HepG2 (cell line): Measurements from ENCODE around the gene PTTG1. TPM values are rescaled to one million over a fixed set of nuclear protein-coding genes. Genes with fewer than 3 reads are reported as not detected.

Experiments
- CEBPZ ChIP-seq: IDR thresholded peaks from 2 replicates; pipeline ENCODE4 v1.6.1; 2012; ENCODE audit warnings: low read length, improper control_type of control experiment
- CREB3 ChIP-seq: sonication (generic); formaldehyde crosslinking; IDR thresholded peaks from 2 replicates; pipeline ENCODE4 v1.5.0; 2020; ENCODE audit warnings: missing genetic modification reagents
- E2F1 ChIP-seq: sonication (generic); formaldehyde crosslinking; IDR thresholded peaks from 2 replicates; pipeline ENCODE4 v1.5.0; 2020; ENCODE audit warnings: missing genetic modification reagents
- PCBP2 ChIP-seq: fragments of 200-400 bp; formaldehyde crosslinking; optimal IDR thresholded peaks from 2 replicates; pipeline ENCODE3; 2018; ENCODE audit warnings: low read length, low read depth; ENCODE audit not compliant: poor library complexity, severe bottlenecking
- REPIN1 ChIP-seq: sonication (generic); formaldehyde crosslinking; IDR thresholded peaks from 2 replicates; pipeline ENCODE4 v1.8.0; 2022; ENCODE audit warnings: missing genetic modification reagents, low read depth, mild to moderate bottlenecking, borderline replicate concordance
- SALL1 ChIP-seq: sonication (generic); formaldehyde crosslinking; IDR thresholded peaks from 2 replicates; pipeline ENCODE4 v1.8.0; 2022; ENCODE audit warnings: mild to moderate bottlenecking, missing genetic modification reagents
- SMARCC2 ChIP-seq: fragments of 450-650 bp; IDR thresholded peaks from 2 replicates; pipeline ENCODE4 v1.6.1; 2017; ENCODE audit warnings: antibody characterized with exemption, mild to moderate bottlenecking
- SNAPC4 ChIP-seq: sonication (generic); formaldehyde crosslinking; IDR thresholded peaks from 2 replicates; pipeline ENCODE4 v1.4.0; 2020; ENCODE audit warnings: mild to moderate bottlenecking, missing genetic modification reagents
- STAT5B ChIP-seq: sonication (generic); formaldehyde crosslinking; IDR thresholded peaks from 2 replicates; pipeline ENCODE4 v1.4.0; 2020; ENCODE audit warnings: missing genetic modification reagents
- ZNF512B ChIP-seq: sonication (generic); formaldehyde crosslinking; IDR thresholded peaks from 2 replicates; pipeline ENCODE4 v1.5.1; 2020; ENCODE audit warnings: missing genetic modification reagents, mild to moderate bottlenecking, borderline replicate concordance
- ZNF639 ChIP-seq: conservative IDR thresholded peaks from 2 replicates; pipeline ENCODE4 v1.6.1; 2018; ENCODE audit warnings: missing genetic modification reagents
- polyA plus RNA-seq, 8 experiments: library from polyadenylated mRNA; depleted of rRNA in 3 of 8; stranded (reverse) in 7 of 8; unstranded in 1 of 8; fragments of >200 nt; fragmentation: Illumina TruSeq in 4 of 8; extraction: Trizol in 4 of 8; gene quantifications; 2 replicates each; pipeline versions ENCODE4 v1.2.1 to v1.2.3, GENCODE V29; 2011 to 2016; ENCODE audit warnings: low read depth in 4 of 8, missing spikeins in 1 of 8, mixed read lengths in 1 of 8; ENCODE audit not compliant: insufficient read depth in 1 of 8
- total RNA-seq, 5 experiments: library from RNA; depleted of rRNA; stranded (reverse); fragments of >200 nt; fragmentation: Illumina TruSeq; extraction: Trizol; gene quantifications; 2 replicates each; pipeline ENCODE4 v1.2.3, GENCODE V29; 2016; ENCODE audit warnings: low read depth in 1 of 5

PTTG1 gene
- total and polyA plus RNA-seq, 2 of the 13 experiments (the other 11 are each of a cell fraction or from before 2014, with no cell fraction given) = 102 to 161 TPM

- no peak for TF ChIP-seq SNAPC4 (CRISPR knock-in tag)
- no peak for TF ChIP-seq PCBP2
- no peak for TF ChIP-seq ZNF639 (CRISPR knock-in tag)
- no peak for TF ChIP-seq SMARCC2
- no peak for TF ChIP-seq ZNF512B (CRISPR knock-in tag)
- TF ChIP-seq E2F1 (CRISPR knock-in tag) = no peak
- no peak for TF ChIP-seq STAT5B (CRISPR knock-in tag)
- no peak for TF ChIP-seq REPIN1
- TF ChIP-seq CEBPZ = no peak
- peak; percentile 16; the same call in 1 of the 2 replicates for TF ChIP-seq SALL1
- no peak for TF ChIP-seq CREB3
Measured at GRCh38 chr5:160463740-160464465, 42.2 kb downstream of the PTTG1 start (continued).
